Measurements from ENCODE around the gene ATG2A.

- TF ChIP-seq POLR2A (IDR thresholded peaks at IDR 0.05; ENCODE audit: low read depth, low read length) (no peak), POLR2AphosphoS5 (IDR thresholded peaks at IDR 0.05; ENCODE audit: low read depth, low read length) (no peak), PAX5 (IDR thresholded peaks at IDR 0.05; ENCODE audit: insufficient read depth, low read length, severe bottlenecking) (no peak), SPI1 (IDR thresholded peaks at IDR 0.05; ENCODE audit: low read depth, low read length) (no peak), TAF1 (IDR thresholded peaks at IDR 0.05; ENCODE audit: low read depth, low read length) (no peak)
Measured at GRCh38 chr11:64929625-64930024, 12.6 kb upstream of the ATG2A start.

All from GM12891 (cell line).